Muscle layer of duodenum (tissue), 2 donors: ENCODE data around the gene ZMIZ1.

Experiments
- H3K27ac ChIP-seq: one replicate; pipeline ENCODE4 v1.7.0; 2013; ENCODE audit warnings: mild to moderate bottlenecking, low read length
- H3K27me3 ChIP-seq: one replicate; pipeline ENCODE4 v1.7.0; 2013; ENCODE audit warnings: low read depth, mild to moderate bottlenecking, control low read depth, low read length
- H3K36me3 ChIP-seq, 2 donors: one replicate each; pipeline ENCODE4 v1.7.0; 2013; ENCODE audit warnings: low read length in 2 of 2, control low read depth in 1 of 2, mild to moderate bottlenecking in 1 of 2; ENCODE audit not compliant: insufficient read depth in 2 of 2, control insufficient read depth in 1 of 2
- H3K4me1 ChIP-seq, 2 donors: one replicate each; pipeline ENCODE4 v1.7.0; 2013; ENCODE audit warnings: low read length in 2 of 2, mild to moderate bottlenecking in 2 of 2, control low read depth in 1 of 2, moderate library complexity in 1 of 2; ENCODE audit not compliant: insufficient read depth in 2 of 2, control insufficient read depth in 1 of 2
- H3K4me3 ChIP-seq, 2 donors: one replicate each; pipeline ENCODE4 v1.7.0; 2013; ENCODE audit warnings: low read length in 2 of 2, low read depth in 1 of 2, mild to moderate bottlenecking in 1 of 2
- H3K9me3 ChIP-seq, 2 donors: one replicate each; pipeline ENCODE4 v1.7.0; 2013; ENCODE audit warnings: low read length in 2 of 2, control low read depth in 1 of 2, mild to moderate bottlenecking in 1 of 2; ENCODE audit not compliant: control insufficient read depth in 1 of 2
- donor health status: healthy.

Gene ZMIZ1

GRCh38 chr10:79358811-79359210 is 290.0 kb downstream of the ZMIZ1 start:
- peaks cover 0 to 5% of the 10 kb centered on the region in 2 donors for H3K4me1 ChIP-seq
- no peaks in the 10 kb centered on the region for H3K27me3 ChIP-seq
- peaks cover 9 to 36% of the 10 kb centered on the region in 2 donors for H3K36me3 ChIP-seq
- H3K9me3 ChIP-seq = no peaks in the 10 kb centered on the region
- no peak overlapping the region for H3K27ac ChIP-seq
- H3K4me3 ChIP-seq = no peak overlapping the region

- H3K27me3 ChIP-seq = no peaks in the 10 kb centered on the region
- H3K4me1 ChIP-seq = peaks cover 0 to 5% of the 10 kb centered on the region in 2 donors
- no peak overlapping the region for H3K4me3 ChIP-seq
- H3K27ac ChIP-seq = no peak overlapping the region
- H3K9me3 ChIP-seq = no peaks in the 10 kb centered on the region
- peaks cover 0 to 25% of the 10 kb centered on the region in 2 donors for H3K36me3 ChIP-seq
Observed at GRCh38 chr10:79359816-79360498, 291.2 kb downstream of the ZMIZ1 start.

GRCh38 chr10:79360499-79361342 is 292.0 kb downstream of the ZMIZ1 start:
- Histone ChIP-seq H3K27me3 (no peaks in the 10 kb centered on the region), H3K27ac (no peak overlapping the region), H3K4me1 (peaks cover 0 to 5% of the 10 kb centered on the region in 2 donors), H3K36me3 (peaks cover 0 to 18% of the 10 kb centered on the region in 2 donors), H3K9me3 (no peaks in the 10 kb centered on the region), H3K4me3 (no peak overlapping the region)

- Histone ChIP-seq H3K36me3 (peaks cover 0 to 9% of the 10 kb centered on the region in 2 donors), H3K9me3 (no peaks in the 10 kb centered on the region), H3K27ac (no peak overlapping the region)
Observed at GRCh38 chr10:79361726-79362397, 293.1 kb downstream of the ZMIZ1 start.

More at GRCh38 chr10:79361726-79362397, 293.1 kb downstream of the ZMIZ1 start:
- no peak overlapping the region for H3K4me3 ChIP-seq
- no peaks in the 10 kb centered on the region for H3K27me3 ChIP-seq
- H3K4me1 ChIP-seq = no peaks in the 10 kb centered on the region
